Measurements from ENCODE around the gene ZBED1.

DNA sequence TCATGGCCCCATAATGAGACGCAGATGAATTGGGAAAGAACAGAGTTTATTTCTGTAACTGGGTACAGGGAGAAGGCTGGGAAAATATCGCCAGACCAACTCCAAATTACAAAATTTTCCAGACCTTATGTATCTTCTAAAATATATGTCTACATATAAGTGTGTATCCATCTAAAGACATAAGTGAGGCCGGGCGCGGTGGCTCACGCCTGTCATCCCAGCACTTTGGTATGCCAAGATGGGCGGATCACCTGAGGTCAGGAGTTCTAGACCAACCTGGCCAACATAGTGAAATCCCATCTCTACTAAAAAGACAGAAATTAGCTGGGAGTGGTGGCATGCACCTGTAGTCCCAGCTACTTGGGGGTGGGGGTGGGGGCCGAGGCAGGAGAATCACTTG, 11.7 kb upstream of the ZBED1 start:
- TF ChIP-seq, protein P1, sequence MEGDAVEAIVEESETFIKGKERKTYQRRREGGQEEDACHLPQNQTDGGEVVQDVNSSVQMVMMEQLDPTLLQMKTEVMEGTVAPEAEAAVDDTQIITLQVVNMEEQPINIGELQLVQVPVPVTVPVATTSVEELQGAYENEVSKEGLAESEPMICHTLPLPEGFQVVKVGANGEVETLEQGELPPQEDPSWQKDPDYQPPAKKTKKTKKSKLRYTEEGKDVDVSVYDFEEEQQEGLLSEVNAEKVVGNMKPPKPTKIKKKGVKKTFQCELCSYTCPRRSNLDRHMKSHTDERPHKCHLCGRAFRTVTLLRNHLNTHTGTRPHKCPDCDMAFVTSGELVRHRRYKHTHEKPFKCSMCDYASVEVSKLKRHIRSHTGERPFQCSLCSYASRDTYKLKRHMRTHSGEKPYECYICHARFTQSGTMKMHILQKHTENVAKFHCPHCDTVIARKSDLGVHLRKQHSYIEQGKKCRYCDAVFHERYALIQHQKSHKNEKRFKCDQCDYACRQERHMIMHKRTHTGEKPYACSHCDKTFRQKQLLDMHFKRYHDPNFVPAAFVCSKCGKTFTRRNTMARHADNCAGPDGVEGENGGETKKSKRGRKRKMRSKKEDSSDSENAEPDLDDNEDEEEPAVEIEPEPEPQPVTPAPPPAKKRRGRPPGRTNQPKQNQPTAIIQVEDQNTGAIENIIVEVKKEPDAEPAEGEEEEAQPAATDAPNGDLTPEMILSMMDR (conservative IDR thresholded peaks at IDR 0.05 in 1 of 2, IDR thresholded peaks at IDR 0.05 in 1 of 2; ENCODE audit: low read depth in 1 of 2, low read length in 2 of 2): no peak
- no peak for TF ChIP-seq EZH2 (IDR thresholded peaks at IDR 0.05; ENCODE audit: low read length, missing control alignments)
